MCF 10A (cell line): ENCODE measurements around the gene FBH1. TPM values are rescaled to one million over a fixed set of nuclear protein-coding genes. Genes with fewer than 3 reads are reported as not detected.

Source experiments
- BruUV-seq: library from RNA; stranded (reverse); fragments of 400-500 nt; replicated peaks from 2 replicates; lab custom pipeline; 2021; lab: Mats Ljungman, UMichigan
- CTCF ChIA-PET: fragments of 300-600 bp; sonication (Branson Sonifier 250); formaldehyde crosslinking; extraction: SDS; loops from one replicate; lab custom pipeline; 2021; ENCODE audit warnings: antibody characterized with exemption, inconsistent platforms; lab: Yijun Ruan, JAX
- POLR2A ChIA-PET: fragments of 300-600, 350-650 bp; sonication (Branson Sonifier 250); formaldehyde crosslinking; extraction: SDS; loops from one replicate; lab custom pipeline; 2020; ENCODE audit warnings: antibody characterized with exemption, inconsistent platforms; lab: Yijun Ruan, JAX
- DNase-seq: peaks from one replicate; pipeline ENCODE4 v3.0.0-alpha.2; 2018; ENCODE audit not compliant: unreplicated experiment
- H3K27ac Mint-ChIP-seq: one replicate; pipeline ENCODE4 v1.8.0; 2022; ENCODE audit warnings: mild to moderate bottlenecking, low read depth, mixed read lengths; ENCODE audit not compliant: unreplicated experiment
- H3K27me3 Mint-ChIP-seq: one replicate; pipeline ENCODE4 v1.8.0; 2022; ENCODE audit warnings: mixed read lengths; ENCODE audit not compliant: insufficient read depth, unreplicated experiment
- H3K36me3 Mint-ChIP-seq: one replicate; pipeline ENCODE4 v1.8.0; 2022; ENCODE audit warnings: mild to moderate bottlenecking, moderate library complexity, mixed read lengths; ENCODE audit not compliant: insufficient read depth, unreplicated experiment
- H3K4me1 Mint-ChIP-seq: one replicate; pipeline ENCODE4 v1.8.0; 2022; ENCODE audit warnings: mixed read lengths; ENCODE audit not compliant: insufficient read depth, unreplicated experiment
- H3K4me3 Mint-ChIP-seq: one replicate; pipeline ENCODE4 v1.8.0; 2022; ENCODE audit warnings: mild to moderate bottlenecking, moderate library complexity, mixed read lengths; ENCODE audit not compliant: unreplicated experiment
- H3K9me3 Mint-ChIP-seq: one replicate; pipeline ENCODE4 v1.8.0; 2022; ENCODE audit warnings: mixed read lengths; ENCODE audit not compliant: unreplicated experiment
- intact Hi-C: fragments of 100-400 bp; cut with micrococcal nuclease; formaldehyde crosslinking; loops from 2 replicates; pipeline ENCODE4 v1.14.1; 2022
- total RNA-seq: library from RNA; stranded (reverse); gene quantifications from 2 replicates; pipeline ENCODE4 v1.2.3, GENCODE V29; 2022
- TF ChIP-seq, protein P1 (sequence below): fragments of 200-600 bp; IDR thresholded peaks from one replicate; pipeline ENCODE4 v1.8.0; 2022; ENCODE audit warnings: antibody characterized with exemption, mild to moderate bottlenecking; ENCODE audit not compliant: unreplicated experiment

FBH1 gene
- total RNA-seq, 1 experiment from 2014 or later: 61.8 TPM

DNA sequence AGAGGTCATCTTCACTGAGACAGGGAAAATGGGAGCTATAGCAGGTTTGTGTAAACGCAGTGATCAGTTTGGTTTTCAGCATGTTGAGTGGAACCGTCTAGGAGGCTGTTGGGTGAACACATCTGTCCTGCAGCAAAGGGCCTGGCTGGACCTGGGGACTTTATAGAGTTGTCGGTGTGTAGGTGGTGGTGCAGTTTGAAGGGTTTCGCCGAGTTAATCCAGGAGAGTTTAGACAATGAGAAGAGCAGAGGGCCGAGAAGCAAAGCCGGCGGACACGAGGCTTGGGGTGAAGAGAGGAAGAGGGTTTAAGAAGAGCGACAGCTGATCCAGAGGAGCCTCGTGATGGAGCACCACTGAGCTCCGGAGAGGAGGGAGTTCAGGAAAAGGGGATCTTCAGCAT is 48.2 kb downstream of the FBH1 start:
- BruUV-seq: no TSS peak
- ChIA-PET CTCF (no interaction called here), POLR2A (interaction anchor here (2.8 kb wide), 1 partner anchor 39 kb away, joined by 8 read pairs; the partner anchor contains the start of gene IL15RA)
- intact Hi-C loops: no loop called here
- peaks cover 54% of the 10 kb centered on the region for H3K36me3 Mint-ChIP-seq
- no peak overlapping the region for H3K27ac Mint-ChIP-seq
- no peaks in the 10 kb centered on the region for H3K9me3 Mint-ChIP-seq
- H3K4me1 Mint-ChIP-seq: peaks cover under 1% of the 10 kb centered on the region
- TF ChIP-seq, protein P1, sequence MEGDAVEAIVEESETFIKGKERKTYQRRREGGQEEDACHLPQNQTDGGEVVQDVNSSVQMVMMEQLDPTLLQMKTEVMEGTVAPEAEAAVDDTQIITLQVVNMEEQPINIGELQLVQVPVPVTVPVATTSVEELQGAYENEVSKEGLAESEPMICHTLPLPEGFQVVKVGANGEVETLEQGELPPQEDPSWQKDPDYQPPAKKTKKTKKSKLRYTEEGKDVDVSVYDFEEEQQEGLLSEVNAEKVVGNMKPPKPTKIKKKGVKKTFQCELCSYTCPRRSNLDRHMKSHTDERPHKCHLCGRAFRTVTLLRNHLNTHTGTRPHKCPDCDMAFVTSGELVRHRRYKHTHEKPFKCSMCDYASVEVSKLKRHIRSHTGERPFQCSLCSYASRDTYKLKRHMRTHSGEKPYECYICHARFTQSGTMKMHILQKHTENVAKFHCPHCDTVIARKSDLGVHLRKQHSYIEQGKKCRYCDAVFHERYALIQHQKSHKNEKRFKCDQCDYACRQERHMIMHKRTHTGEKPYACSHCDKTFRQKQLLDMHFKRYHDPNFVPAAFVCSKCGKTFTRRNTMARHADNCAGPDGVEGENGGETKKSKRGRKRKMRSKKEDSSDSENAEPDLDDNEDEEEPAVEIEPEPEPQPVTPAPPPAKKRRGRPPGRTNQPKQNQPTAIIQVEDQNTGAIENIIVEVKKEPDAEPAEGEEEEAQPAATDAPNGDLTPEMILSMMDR: no peak
- no peak overlapping the region for H3K4me3 Mint-ChIP-seq
- no peaks in the 10 kb centered on the region for H3K27me3 Mint-ChIP-seq
- DNase-seq: no peak

DNA sequence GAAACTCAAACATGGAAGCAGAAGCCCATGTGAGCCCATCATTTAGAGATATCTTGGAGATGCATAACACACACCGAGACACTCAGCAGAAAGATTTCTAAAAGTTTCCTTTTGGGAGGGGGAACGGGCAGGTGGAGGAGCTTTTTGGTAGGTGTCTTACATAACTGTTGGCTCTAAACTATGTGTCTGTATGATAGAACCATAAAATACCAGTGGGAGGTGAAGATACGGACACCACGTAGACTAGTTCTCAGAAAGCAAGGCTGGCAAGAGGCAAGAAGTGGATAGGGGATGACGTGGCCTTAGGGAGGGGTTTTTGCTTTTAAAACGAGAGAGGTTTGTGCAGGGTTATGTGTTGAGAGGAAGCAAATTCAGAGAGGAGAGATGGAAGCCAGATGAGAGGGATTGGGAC is 50.8 kb downstream of the FBH1 start:
- Mint-ChIP-seq H3K9me3 (no peaks in the 10 kb centered on the region), H3K27me3 (no peaks in the 10 kb centered on the region), H3K4me3 (no peak overlapping the region), H3K27ac (no peak overlapping the region), H3K4me1 (peaks cover 23% of the 10 kb centered on the region), H3K36me3 (peaks cover 33% of the 10 kb centered on the region)
- TF ChIP-seq, protein P1: no peak
- ChIA-PET POLR2A (no interaction called here), CTCF (interaction anchor here (0.6 kb wide), 1 partner anchor 100 kb away, joined by 3 read pairs; no protein-coding TSS in a partner anchor)
- intact Hi-C loops: no loop called here
- no peak for DNase-seq
- no TSS peak for BruUV-seq

DNA sequence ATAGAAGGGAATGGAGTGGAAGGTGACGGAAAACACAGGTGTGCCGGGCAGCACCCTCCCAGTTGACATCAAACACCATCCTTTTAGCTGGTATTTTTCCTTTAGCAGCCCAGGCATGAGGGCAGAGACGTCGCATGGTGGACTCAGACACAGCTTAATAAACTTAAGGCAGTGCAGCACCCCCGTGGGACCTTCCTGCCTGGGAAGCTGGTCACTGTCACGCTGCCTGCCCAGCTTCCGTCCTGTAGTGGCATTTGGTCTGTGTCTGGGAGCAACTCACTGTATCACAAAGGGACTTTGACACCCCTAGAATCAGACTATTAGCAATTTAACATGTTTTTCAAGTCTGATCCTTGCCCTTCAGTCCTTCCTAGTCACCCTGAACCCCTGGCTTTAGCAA is 51.5 kb downstream of the FBH1 start:
- H3K27ac Mint-ChIP-seq: no peak overlapping the region
- H3K9me3 Mint-ChIP-seq: no peaks in the 10 kb centered on the region
- TF ChIP-seq, protein P1: no peak
- H3K4me1 Mint-ChIP-seq: peaks cover 28% of the 10 kb centered on the region
- intact Hi-C loops: no loop called here
- POLR2A ChIA-PET: no interaction called here
- H3K27me3 Mint-ChIP-seq: no peaks in the 10 kb centered on the region
- CTCF ChIA-PET: interaction anchor here (0.8 to 1.2 kb wide), 3 partner anchors 34 to 1143 kb away, joined by 3 to 4 read pairs (median 3); no protein-coding TSS in a partner anchor
- no peak overlapping the region for H3K4me3 Mint-ChIP-seq
- no peak for DNase-seq
- no TSS peak for BruUV-seq
- peaks cover 25% of the 10 kb centered on the region for H3K36me3 Mint-ChIP-seq

DNA sequence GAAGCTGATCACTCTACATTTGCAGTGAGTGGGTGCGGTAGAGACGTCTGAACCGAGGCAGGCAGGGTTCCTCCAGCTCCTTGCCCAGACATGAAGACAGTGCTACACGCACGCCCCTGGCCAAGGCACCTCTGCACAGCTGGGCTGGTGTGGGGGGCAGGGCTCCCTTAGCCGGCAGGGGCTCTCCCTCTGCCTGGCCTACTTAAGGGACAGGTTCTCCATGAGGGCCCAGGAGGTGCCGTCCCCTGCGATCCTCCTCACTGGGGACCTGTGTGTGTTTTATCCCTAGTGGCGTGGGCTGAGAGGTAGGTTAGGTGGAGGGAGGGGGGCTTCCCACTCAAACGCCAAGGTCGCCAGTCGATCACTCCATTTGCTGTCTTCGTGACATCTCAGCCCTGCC is 52.0 kb downstream of the FBH1 start:
- H3K4me1 Mint-ChIP-seq: peaks cover 28% of the 10 kb centered on the region
- TF ChIP-seq, protein P1: no peak
- H3K9me3 Mint-ChIP-seq: no peaks in the 10 kb centered on the region
- peaks cover 21% of the 10 kb centered on the region for H3K36me3 Mint-ChIP-seq
- no peak for DNase-seq
- BruUV-seq: no TSS peak
- POLR2A ChIA-PET: no interaction called here
- CTCF ChIA-PET: interaction anchor here (0.8 to 1.2 kb wide), 3 partner anchors 34 to 1142 kb away, joined by 3 to 4 read pairs (median 3); no protein-coding TSS in a partner anchor
- intact Hi-C loops: no loop called here
- H3K27me3 Mint-ChIP-seq: no peaks in the 10 kb centered on the region
- H3K27ac Mint-ChIP-seq: no peak overlapping the region
- H3K4me3 Mint-ChIP-seq: no peak overlapping the region
